HFFc6 (cell line): Measurements from ENCODE around the gene PRAMEF13. TPM values are rescaled to one million over a fixed set of nuclear protein-coding genes. Genes with fewer than 3 reads are reported as not detected.
A peak's percentile ranks its signal among the peaks of the same experiment; 100 is the strongest.
"Not testable (repeated sequence)": the region's sequence is repeated elsewhere in the genome, so short reads cannot be mapped to it uniquely, and the experiment has no call there.

Experiments used
- DNase-seq: peaks from one replicate; pipeline ENCODE4 v3.0.0-alpha.2; 2018
- H3K27ac Mint-ChIP-seq: 2 replicates; pipeline ENCODE4 v1.8.0; 2020; ENCODE audit warnings: mild to moderate bottlenecking, mixed read lengths
- H3K27me3 Mint-ChIP-seq: 2 replicates; pipeline ENCODE4 v1.8.0; 2021; ENCODE audit warnings: mild to moderate bottlenecking, moderate library complexity, mixed read lengths; ENCODE audit not compliant: insufficient read depth
- H3K36me3 Mint-ChIP-seq: 2 replicates; pipeline ENCODE4 v1.8.0; 2021; ENCODE audit warnings: low read depth, mixed read lengths
- H3K4me1 Mint-ChIP-seq: 2 replicates; pipeline ENCODE4 v1.8.0; 2020; ENCODE audit warnings: low read depth, mixed read lengths
- H3K4me3 Mint-ChIP-seq: 2 replicates; pipeline ENCODE4 v1.8.0; 2020; ENCODE audit warnings: mild to moderate bottlenecking, moderate library complexity, mixed read lengths
- H3K9me3 Mint-ChIP-seq: 2 replicates; pipeline ENCODE4 v1.8.0; 2020; ENCODE audit warnings: mild to moderate bottlenecking, mixed read lengths
- total RNA-seq, 6 experiments: library from RNA; stranded (reverse); fragmentation: NEBNext Ultra II Directional; extraction: Animal tissue kit (Norgen Biotek cat#: 25700); gene quantifications; 2 replicates in 1 of 6; 3 replicates in 5 of 6; pipeline ENCODE4 v1.2.3, GENCODE V29; 2021
- TF ChIP-seq, protein P1 (sequence below): fragments of 200-600 bp; sonication (generic); IDR thresholded peaks from 2 replicates; pipeline ENCODE4 v1.5.0; 2021; ENCODE audit warnings: antibody characterized with exemption, mild to moderate bottlenecking

The PRAMEF13 gene
- total RNA-seq, 6 experiments from 2014 or later = not detected

DNA sequence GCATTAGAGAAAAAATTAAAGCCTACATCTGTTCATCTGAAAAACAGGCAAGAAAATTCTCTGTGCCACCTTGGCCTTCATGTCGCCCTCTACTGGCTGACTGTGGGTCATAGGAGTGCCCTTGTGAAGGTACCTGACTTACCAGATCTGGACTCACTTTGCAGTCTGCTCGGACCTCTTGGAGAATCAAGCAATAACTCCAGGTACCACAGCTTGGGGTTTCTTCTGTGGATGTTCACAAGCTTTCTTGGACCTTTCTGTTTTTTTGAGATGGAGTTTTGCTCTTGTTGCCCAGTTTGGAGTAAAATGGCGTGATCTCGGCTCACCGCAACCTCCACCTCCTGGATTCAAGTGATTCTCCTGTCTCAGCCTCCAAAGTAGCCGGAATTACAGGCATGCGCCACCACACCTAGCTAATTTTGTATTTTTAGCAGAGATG, 27.2 kb upstream of the PRAMEF13 start:
- no peak overlapping the region for H3K4me3 Mint-ChIP-seq
- DNase-seq = no peak
- TF ChIP-seq, protein P1, sequence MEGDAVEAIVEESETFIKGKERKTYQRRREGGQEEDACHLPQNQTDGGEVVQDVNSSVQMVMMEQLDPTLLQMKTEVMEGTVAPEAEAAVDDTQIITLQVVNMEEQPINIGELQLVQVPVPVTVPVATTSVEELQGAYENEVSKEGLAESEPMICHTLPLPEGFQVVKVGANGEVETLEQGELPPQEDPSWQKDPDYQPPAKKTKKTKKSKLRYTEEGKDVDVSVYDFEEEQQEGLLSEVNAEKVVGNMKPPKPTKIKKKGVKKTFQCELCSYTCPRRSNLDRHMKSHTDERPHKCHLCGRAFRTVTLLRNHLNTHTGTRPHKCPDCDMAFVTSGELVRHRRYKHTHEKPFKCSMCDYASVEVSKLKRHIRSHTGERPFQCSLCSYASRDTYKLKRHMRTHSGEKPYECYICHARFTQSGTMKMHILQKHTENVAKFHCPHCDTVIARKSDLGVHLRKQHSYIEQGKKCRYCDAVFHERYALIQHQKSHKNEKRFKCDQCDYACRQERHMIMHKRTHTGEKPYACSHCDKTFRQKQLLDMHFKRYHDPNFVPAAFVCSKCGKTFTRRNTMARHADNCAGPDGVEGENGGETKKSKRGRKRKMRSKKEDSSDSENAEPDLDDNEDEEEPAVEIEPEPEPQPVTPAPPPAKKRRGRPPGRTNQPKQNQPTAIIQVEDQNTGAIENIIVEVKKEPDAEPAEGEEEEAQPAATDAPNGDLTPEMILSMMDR = peak; percentile 38; the same call in 1 of the 2 replicates
- no peak overlapping the region for H3K27ac Mint-ChIP-seq
- no peaks in the 10 kb centered on the region for H3K4me1 Mint-ChIP-seq
- peaks cover 5% of the 10 kb centered on the region for H3K36me3 Mint-ChIP-seq
- H3K9me3 Mint-ChIP-seq = peaks cover 71% of the 10 kb centered on the region
- peaks cover 2% of the 10 kb centered on the region for H3K27me3 Mint-ChIP-seq

- peaks cover 62% of the 10 kb centered on the region for H3K9me3 Mint-ChIP-seq
- H3K4me3 Mint-ChIP-seq, H3K4me1 Mint-ChIP-seq, H3K27me3 Mint-ChIP-seq, H3K36me3 Mint-ChIP-seq, H3K27ac Mint-ChIP-seq, DNase-seq: not testable (repeated sequence)
These were observed 26.3 kb upstream of the PRAMEF13 start for GRCh38 chr1:13227271-13228055.

- H3K9me3 Mint-ChIP-seq = peaks cover 50% of the 10 kb centered on the region
These were observed 24.5 kb upstream of the PRAMEF13 start, which contains the start of gene PRAMEF18 for GRCh38 chr1:13225675-13226204. Gene PRAMEF18, minus strand, starts transcription at chr1:13226154. Its CDS starts 48 bp downstream, at chr1:13226106.

DNA sequence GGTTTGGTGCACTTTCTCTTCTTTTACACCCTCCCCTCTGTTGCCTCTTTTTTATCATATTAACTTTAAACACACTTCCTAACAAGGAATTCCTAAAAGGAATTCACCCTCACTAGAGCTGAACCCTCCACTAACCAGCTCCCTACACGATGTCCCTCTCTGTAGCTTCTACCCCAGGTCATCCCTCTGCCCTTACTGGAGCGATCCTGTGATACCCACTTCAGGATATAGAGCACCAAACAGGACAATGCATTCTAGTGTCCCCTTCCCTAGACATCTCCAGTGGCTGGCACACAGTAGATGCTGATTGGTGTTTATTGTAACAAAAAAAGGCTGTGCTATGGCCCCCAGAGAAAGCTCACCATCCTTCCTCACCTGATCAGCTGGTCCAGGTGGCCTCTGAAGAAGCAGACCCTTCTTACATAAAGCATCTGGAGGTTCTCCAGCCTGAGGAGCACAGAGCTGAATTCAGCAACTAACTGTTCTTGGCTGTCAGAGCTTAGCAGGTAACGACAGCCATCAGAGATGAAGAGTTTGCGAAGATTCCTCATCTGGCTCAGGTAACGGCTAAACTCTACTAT, 23.4 kb upstream of the PRAMEF13 start:
- no peak overlapping the region for H3K27ac Mint-ChIP-seq
- H3K36me3 Mint-ChIP-seq = peaks cover 5% of the 10 kb centered on the region
- DNase-seq = no peak
- no peaks in the 10 kb centered on the region for H3K4me1 Mint-ChIP-seq
- peaks cover 41% of the 10 kb centered on the region for H3K9me3 Mint-ChIP-seq
- H3K27me3 Mint-ChIP-seq = peaks cover 2% of the 10 kb centered on the region
- TF ChIP-seq, protein P1 = no peak
- H3K4me3 Mint-ChIP-seq = no peak overlapping the region

More at GRCh38 chr1:13225675-13226204, 24.5 kb upstream of the PRAMEF13 start, which contains the start of gene PRAMEF18:
- H3K4me3 Mint-ChIP-seq, H3K36me3 Mint-ChIP-seq, DNase-seq, H3K27ac Mint-ChIP-seq, H3K4me1 Mint-ChIP-seq, H3K27me3 Mint-ChIP-seq: not testable (repeated sequence)

DNA sequence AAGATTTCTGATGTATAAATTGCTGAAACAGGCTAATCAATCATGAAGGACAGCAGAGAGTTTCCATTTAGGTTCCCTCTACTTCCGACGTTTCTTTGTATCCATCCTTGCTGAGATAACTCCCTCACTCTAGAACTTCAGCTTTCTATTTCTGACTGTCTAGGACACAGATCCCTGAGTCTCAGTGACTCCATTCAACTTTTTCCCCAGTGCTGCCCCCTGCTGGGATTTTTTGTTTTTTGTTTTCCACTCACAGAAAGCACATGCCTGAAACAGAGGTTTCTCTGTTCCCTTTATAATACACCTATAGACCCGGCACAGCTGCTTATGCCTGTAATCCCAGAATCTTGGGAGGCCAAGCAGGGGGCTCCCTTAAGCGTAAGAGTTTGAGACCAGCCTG, 21.6 kb upstream of the PRAMEF13 start:
- not testable (repeated sequence) for DNase-seq, H3K27me3 Mint-ChIP-seq, H3K4me1 Mint-ChIP-seq, H3K27ac Mint-ChIP-seq, H3K36me3 Mint-ChIP-seq, H3K4me3 Mint-ChIP-seq
- H3K9me3 Mint-ChIP-seq = peaks cover 26% of the 10 kb centered on the region

- DNase-seq, H3K9me3 Mint-ChIP-seq, H3K27ac Mint-ChIP-seq, H3K27me3 Mint-ChIP-seq, H3K4me3 Mint-ChIP-seq, H3K4me1 Mint-ChIP-seq, H3K36me3 Mint-ChIP-seq: not testable (repeated sequence)
These were observed 18.0 kb upstream of the PRAMEF13 start for GRCh38 chr1:13219203-13219602.

DNA sequence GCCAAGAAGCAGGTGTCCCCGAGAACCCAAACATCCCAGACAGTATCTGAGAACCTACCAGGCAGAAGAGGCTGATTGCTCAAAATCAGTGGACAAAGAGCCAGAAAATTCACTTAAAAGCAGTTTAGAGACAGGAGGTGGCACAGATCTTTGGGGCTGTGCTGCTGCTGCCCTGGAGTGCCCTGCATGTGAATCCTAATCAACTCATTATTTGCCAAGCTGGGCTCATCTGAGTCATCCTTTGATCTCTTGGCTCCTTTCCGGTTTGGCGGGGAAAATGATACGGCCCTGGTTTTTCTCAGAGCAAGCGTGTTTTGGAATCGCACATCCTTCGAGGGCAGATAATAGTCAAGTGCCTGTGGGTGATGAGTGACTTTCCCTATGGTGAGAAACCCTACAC, 15.4 kb upstream of the PRAMEF13 start:
- not testable (repeated sequence) for H3K4me3 Mint-ChIP-seq, H3K27ac Mint-ChIP-seq, H3K27me3 Mint-ChIP-seq, DNase-seq, H3K36me3 Mint-ChIP-seq, H3K9me3 Mint-ChIP-seq, H3K4me1 Mint-ChIP-seq

GRCh38 chr1:13208712-13209111, 7.5 kb upstream of the PRAMEF13 start:
- not testable (repeated sequence) for H3K27ac Mint-ChIP-seq, H3K9me3 Mint-ChIP-seq, H3K4me3 Mint-ChIP-seq, H3K27me3 Mint-ChIP-seq, H3K4me1 Mint-ChIP-seq, H3K36me3 Mint-ChIP-seq, DNase-seq

DNA sequence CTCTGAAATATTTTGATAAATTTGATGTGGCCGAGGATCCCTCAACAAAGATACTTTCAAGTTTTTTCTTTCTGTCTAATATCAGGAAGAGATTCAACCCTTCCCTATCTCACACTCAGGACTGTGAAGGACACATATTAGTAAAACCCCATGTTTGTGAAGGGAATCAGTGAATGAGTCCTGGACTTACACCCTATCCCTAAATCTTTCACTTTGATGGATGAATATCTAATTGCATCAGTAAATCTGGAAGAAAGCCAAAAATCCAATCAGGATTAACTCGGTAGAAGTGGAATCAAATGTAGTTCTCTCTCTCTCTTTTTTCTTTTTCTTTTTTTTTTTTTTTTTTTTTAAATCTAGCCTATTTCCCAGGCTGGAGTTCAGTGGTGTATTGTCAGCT, 29.7 kb downstream of the PRAMEF13 start, which contains the start of gene PRAMEF9:
Gene PRAMEF9 (plus strand): TSS at position 301 of the 400 bp plus-strand sequence. CDS start 3,433 bp downstream, outside the sequence.
- H3K4me3 Mint-ChIP-seq, H3K4me1 Mint-ChIP-seq, H3K36me3 Mint-ChIP-seq, H3K27ac Mint-ChIP-seq, H3K27me3 Mint-ChIP-seq, DNase-seq: not testable (repeated sequence)
- peaks cover 12% of the 10 kb centered on the region for H3K9me3 Mint-ChIP-seq

DNA sequence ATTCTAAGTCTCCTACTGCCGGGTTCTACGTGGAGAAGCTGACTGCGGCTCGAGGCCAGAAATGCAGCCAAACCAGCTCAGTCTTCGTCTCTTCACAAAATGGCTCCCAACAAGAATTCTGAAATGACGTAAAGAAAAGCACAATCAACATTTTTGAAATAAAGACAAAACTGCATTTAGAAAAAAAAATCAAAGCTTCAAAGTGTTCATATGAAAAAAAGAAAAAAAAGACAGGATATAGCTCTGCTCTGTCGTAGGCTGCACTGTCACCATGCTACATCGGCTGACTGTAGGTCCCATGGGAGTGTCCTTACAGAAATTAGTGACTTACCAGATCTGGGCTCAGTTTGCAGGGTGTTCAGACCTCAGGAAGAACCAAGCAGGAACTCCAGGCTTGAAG, 35.7 kb downstream of the PRAMEF13 start, which contains the start of gene HNRNPCL4:
Gene HNRNPCL4 (minus strand): TSS at position 101 of the 400 bp plus-strand sequence. CDS start 164 bp downstream, outside the sequence.
- not testable (repeated sequence) for H3K27me3 Mint-ChIP-seq, H3K4me3 Mint-ChIP-seq, H3K9me3 Mint-ChIP-seq

DNA sequence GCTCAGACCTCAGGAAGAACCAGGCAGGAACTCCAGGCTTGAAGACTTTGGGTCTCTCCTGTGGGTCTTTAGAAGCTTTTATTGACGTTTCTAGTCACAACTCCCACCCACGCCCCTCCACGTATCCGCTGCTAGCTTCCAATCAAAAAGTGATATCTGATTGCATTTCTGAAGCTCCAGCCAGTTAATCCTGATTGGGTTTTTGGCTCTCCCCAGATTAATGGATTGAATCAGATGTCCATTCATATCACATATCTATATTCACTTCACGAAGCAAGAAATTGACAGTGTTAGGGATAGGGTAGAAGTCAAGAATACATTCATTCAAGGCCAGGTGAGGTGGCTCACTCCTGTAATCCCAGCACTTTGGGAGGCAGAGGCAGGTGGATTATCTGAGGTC, 45.3 kb downstream of the PRAMEF13 start, which contains the start of gene PRAMEF26:
Gene PRAMEF26 (minus strand): TSS at position 101 of the 400 bp plus-strand sequence. CDS start 2,914 bp downstream, outside the sequence.
- not testable (repeated sequence) for H3K9me3 Mint-ChIP-seq, DNase-seq, H3K27me3 Mint-ChIP-seq, H3K27ac Mint-ChIP-seq, H3K4me3 Mint-ChIP-seq, H3K36me3 Mint-ChIP-seq, H3K4me1 Mint-ChIP-seq

More for the DNA sequence above, 35.7 kb downstream of the PRAMEF13 start, which contains the start of gene HNRNPCL4:
- not testable (repeated sequence) for H3K27ac Mint-ChIP-seq, DNase-seq, H3K36me3 Mint-ChIP-seq, H3K4me1 Mint-ChIP-seq
